Lower leg skin (tissue), 3 donors: ENCODE data around the gene SFI1.

Source experiments
- CTCF ChIP-seq, 3 donors: fragments of 450-650 bp; IDR thresholded peaks; one replicate each; pipeline ENCODE4 v1.5.1; 2016; ENCODE audit warnings: antibody characterized with exemption in 3 of 3, mild to moderate bottlenecking in 3 of 3, moderate library complexity in 2 of 3
- POLR2A ChIP-seq, 2 donors: fragments of 450-650 bp; IDR thresholded peaks; one replicate each; pipeline ENCODE4 v1.6.1; 2016 to 2017; ENCODE audit warnings: antibody characterized with exemption in 2 of 2, mild to moderate bottlenecking in 1 of 2, moderate library complexity in 1 of 2

GRCh38 chr22:31520051-31520450, 23.7 kb downstream of the SFI1 start:
- TF ChIP-seq CTCF (IDR thresholded peaks at IDR 0.05) (no peak), POLR2A (IDR thresholded peaks at IDR 0.05) (no peak)
